PC-3 (cell line): ENCODE results near the gene UBASH3A. TPM values are rescaled to one million over a fixed set of nuclear protein-coding genes. Genes with fewer than 3 reads are reported as not detected.
A peak's percentile ranks its signal among the peaks of the same experiment; 100 is the strongest.

Experiments used
- ATAC-seq: fragments of 200-7000 bp; cut with Tn5 transposase; 2 replicates; pipeline ENCODE4 v1.9.1; 2020; ENCODE audit warnings: mild to moderate bottlenecking, moderate library complexity
- BruUV-seq: library from RNA; stranded (reverse); fragments of 400-500 nt; replicated peaks from 2 replicates; lab custom pipeline; 2021; lab: Mats Ljungman, UMichigan
- CTCF ChIA-PET: fragments of 300-600 bp; sonication (Branson Sonifier 250); formaldehyde crosslinking; loops from one replicate; lab custom pipeline; 2022; ENCODE audit warnings: antibody characterized with exemption; lab: Charles Lee
- POLR2A ChIA-PET: fragments of 300-600 bp; sonication (Branson Sonifier 250); formaldehyde crosslinking; loops from one replicate; lab custom pipeline; 2022; ENCODE audit warnings: antibody characterized with exemption; ENCODE audit not compliant: unreplicated experiment; lab: Charles Lee
- DNase-seq: peaks from one replicate; pipeline ENCODE4 v3.0.0-alpha.2; 2015
- H2AFZ ChIP-seq: fragments of 300-600 bp; sonication (generic); 2 replicates; pipeline ENCODE4 v1.6.0; 2016; ENCODE audit warnings: antibody characterized with exemption, low read length
- H3F3A ChIP-seq: fragments of 300-600 bp; sonication (generic); one replicate; pipeline ENCODE4 v1.6.0; 2017; ENCODE audit warnings: antibody characterized with exemption, low read length, control low read depth, mild to moderate bottlenecking; ENCODE audit not compliant: unreplicated experiment
- H3K27ac ChIP-seq: fragments of 300-600 bp; sonication (generic); 2 replicates; pipeline ENCODE4 v1.5.1; 2016; ENCODE audit warnings: mild to moderate bottlenecking, low read length
- H3K27me3 ChIP-seq: fragments of 300-600 bp; sonication (generic); 2 replicates; pipeline ENCODE4 v1.6.1; 2016; ENCODE audit warnings: low read length, mixed read lengths
- H3K36me3 ChIP-seq: fragments of 300-600 bp; sonication (generic); 2 replicates; pipeline ENCODE4 v1.6.1; 2016; ENCODE audit warnings: low read depth, mixed run types, low read length, mixed read lengths
- H3K4me1 ChIP-seq: fragments of 300-600 bp; sonication (generic); 2 replicates; pipeline ENCODE4 v1.5.1; 2016; ENCODE audit warnings: low read length; ENCODE audit not compliant: insufficient read depth
- H3K4me2 ChIP-seq: fragments of 300-600 bp; sonication (generic); 2 replicates; pipeline ENCODE4 v1.6.0; 2016; ENCODE audit warnings: low read length
- H3K4me3 ChIP-seq: fragments of 300-600 bp; sonication (generic); 2 replicates; pipeline ENCODE4 v1.5.1; 2016; ENCODE audit warnings: mild to moderate bottlenecking, low read length, mixed read lengths
- H3K79me2 ChIP-seq: fragments of 300-600 bp; sonication (generic); 2 replicates; pipeline ENCODE4 v1.6.1; 2017; ENCODE audit warnings: low read length, mixed read lengths
- H3K9ac ChIP-seq: fragments of 300-600 bp; sonication (generic); 2 replicates; pipeline ENCODE4 v1.6.0; 2016; ENCODE audit warnings: mild to moderate bottlenecking, low read length
- H3K9me2 ChIP-seq: fragments of 300-600 bp; sonication (generic); replicated peaks from 2 replicates; pipeline ENCODE4 v1.6.1; 2016; ENCODE audit warnings: mixed run types, low read length, mixed read lengths
- H3K9me3 ChIP-seq: fragments of 300-600 bp; sonication (generic); 2 replicates; pipeline ENCODE4 v1.6.1; 2016; ENCODE audit warnings: low read length, mixed read lengths
- H4K20me1 ChIP-seq: fragments of 300-600 bp; sonication (generic); 2 replicates; pipeline ENCODE4 v1.6.1; 2016; ENCODE audit warnings: low read length, mixed read lengths
- CTCF ChIP-seq: fragments of 300-600 bp; sonication (generic); conservative IDR thresholded peaks from 2 replicates; pipeline ENCODE4 v1.5.1; 2017; ENCODE audit warnings: antibody characterized with exemption, low read depth, mild to moderate bottlenecking, low read length
- EZH2 ChIP-seq: fragments of 300-600 bp; sonication (generic); IDR thresholded peaks from one replicate; pipeline ENCODE4 v1.6.1; 2017; ENCODE audit warnings: antibody characterized with exemption, mild to moderate bottlenecking, low read length; ENCODE audit not compliant: unreplicated experiment
- EZH2phosphoT487 ChIP-seq: fragments of 300-600 bp; sonication (generic); IDR thresholded peaks from 2 replicates; pipeline ENCODE4 v1.6.1; 2018; ENCODE audit warnings: mild to moderate bottlenecking, antibody characterized with exemption, low read length, borderline replicate concordance
- intact Hi-C: fragments of 100-400 bp; cut with micrococcal nuclease; formaldehyde crosslinking; loops from 2 replicates; pipeline ENCODE4 v1.9.0; 2023
- total RNA-seq: library from RNA; depleted of rRNA; stranded (reverse); fragments of >200 nt; gene quantifications from 2 replicates; pipeline ENCODE4 v1.2.3, GENCODE V29; 2014

UBASH3A gene
- total RNA-seq, 1 experiment from 2014 or later, result 1.0 TPM

DNA sequence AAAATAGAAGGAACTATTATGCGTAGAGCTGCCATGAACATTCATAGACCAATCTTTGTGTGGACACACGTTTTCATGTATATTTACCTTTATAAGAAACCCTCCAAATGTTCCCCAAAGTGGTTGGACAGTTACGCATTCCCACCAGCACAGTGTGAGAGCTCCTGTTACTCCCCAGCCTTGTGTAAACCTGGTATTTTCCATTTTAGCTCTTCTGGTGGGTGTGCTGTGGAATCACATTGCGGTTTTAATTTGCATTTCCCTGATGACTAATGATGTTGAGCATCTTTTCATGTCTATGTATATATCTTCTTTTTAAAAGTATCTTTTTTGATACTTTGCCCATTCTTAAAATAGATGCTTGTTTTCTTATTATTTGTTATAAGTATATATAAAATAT lies 3.2 kb upstream of the UBASH3A start:
- H3K27me3 ChIP-seq, result no peaks in the 10 kb centered on the region
- no peak overlapping the region for H3K4me2 ChIP-seq
- CTCF ChIA-PET, result no interaction called here
- no peak overlapping the region for H3K4me3 ChIP-seq
- peaks cover 19% of the 10 kb centered on the region for H3K4me1 ChIP-seq
- H3K27ac ChIP-seq, result no peak overlapping the region
- DNase-seq (peak; percentile 23), ATAC-seq (peak; percentile 32)
- H2AFZ ChIP-seq, result no peak overlapping the region
- H4K20me1 ChIP-seq, result no peaks in the 10 kb centered on the region
- no TSS peak for BruUV-seq
- no peaks in the 10 kb centered on the region for H3F3A ChIP-seq
- no peaks in the 10 kb centered on the region for H3K9me2 ChIP-seq
- intact Hi-C loops, result loop anchor here (5.0 kb wide), 1 partner anchor 117 kb away; no protein-coding TSS in a partner anchor
- no peak for TF ChIP-seq EZH2phosphoT487
- TF ChIP-seq CTCF, result no peak
- TF ChIP-seq EZH2, result no peak
- POLR2A ChIA-PET, result no interaction called here
- no peaks in the 10 kb centered on the region for H3K36me3 ChIP-seq
- H3K9ac ChIP-seq, result no peak overlapping the region
- H3K79me2 ChIP-seq, result no peaks in the 10 kb centered on the region
- H3K9me3 ChIP-seq, result no peaks in the 10 kb centered on the region

- Histone ChIP-seq H4K20me1 (no peaks in the 10 kb centered on the region), H3K9ac (no peak overlapping the region), H3K79me2 (no peaks in the 10 kb centered on the region), H3K4me3 (no peak overlapping the region), H3F3A (no peaks in the 10 kb centered on the region), H2AFZ (no peak overlapping the region), H3K27ac (no peak overlapping the region), H3K4me2 (no peak overlapping the region), H3K36me3 (no peaks in the 10 kb centered on the region), H3K9me3 (no peaks in the 10 kb centered on the region), H3K9me2 (no peaks in the 10 kb centered on the region), H3K4me1 (peaks cover 19% of the 10 kb centered on the region), H3K27me3 (no peaks in the 10 kb centered on the region)
- CTCF ChIA-PET, result no interaction called here
- DNase-seq (no peak), ATAC-seq (no peak)
- intact Hi-C loops, result loop anchor here (5.0 kb wide), 1 partner anchor 116 kb away; no protein-coding TSS in a partner anchor
- TF ChIP-seq CTCF (no peak), EZH2 (no peak), EZH2phosphoT487 (no peak)
- POLR2A ChIA-PET, result interaction anchor here (0.6 kb wide), 1 partner anchor 1118 kb away, joined by 12 read pairs; no protein-coding TSS in a partner anchor
- BruUV-seq, result no TSS peak
Observed at GRCh38 chr21:42401154-42401553, 2.5 kb upstream of the UBASH3A start.

DNA sequence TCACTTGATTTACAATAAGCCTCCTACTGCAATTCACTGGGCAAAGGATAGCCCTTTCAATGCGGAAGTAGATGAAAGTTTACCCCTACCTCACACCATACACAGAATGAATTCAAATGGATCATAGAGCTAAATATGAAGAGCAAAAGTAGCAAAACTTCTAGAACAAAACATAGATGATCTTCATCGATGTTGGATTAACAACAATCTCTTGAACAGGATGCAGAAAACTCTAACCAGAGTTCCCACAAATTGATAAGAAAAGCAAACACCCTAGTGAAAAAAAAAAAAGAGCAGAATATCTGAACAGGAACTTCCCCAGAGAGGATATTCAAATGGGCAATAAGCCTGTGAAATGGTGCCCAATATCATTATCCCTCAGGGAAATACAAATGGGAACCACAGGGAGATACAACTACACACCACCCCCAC lies 1.9 kb upstream of the UBASH3A start:
- Histone ChIP-seq H3K4me2 (no peak overlapping the region), H3K9me2 (no peaks in the 10 kb centered on the region), H3K27ac (no peak overlapping the region), H3K4me1 (peaks cover 19% of the 10 kb centered on the region), H3K9ac (no peak overlapping the region), H4K20me1 (no peaks in the 10 kb centered on the region), H2AFZ (no peak overlapping the region), H3K4me3 (no peak overlapping the region), H3K79me2 (no peaks in the 10 kb centered on the region), H3F3A (no peaks in the 10 kb centered on the region), H3K36me3 (no peaks in the 10 kb centered on the region), H3K27me3 (no peaks in the 10 kb centered on the region), H3K9me3 (no peaks in the 10 kb centered on the region)
- intact Hi-C loops, result loop anchor here (5.0 kb wide), 1 partner anchor 115 kb away; no protein-coding TSS in a partner anchor
- no peak for TF ChIP-seq EZH2phosphoT487
- TF ChIP-seq CTCF, result no peak
- no peak for TF ChIP-seq EZH2
- no TSS peak for BruUV-seq
- CTCF ChIA-PET, result no interaction called here
- ATAC-seq (no peak), DNase-seq (no peak)
- POLR2A ChIA-PET, result interaction anchor here (0.6 kb wide), 1 partner anchor 1119 kb away, joined by 12 read pairs; no protein-coding TSS in a partner anchor
